HG02943 (cell line): ENCODE data around the gene STK38.
A peak's percentile ranks its signal among the peaks of the same experiment; 100 is the strongest.
"Not testable (repeated sequence)": the region's sequence is repeated elsewhere in the genome, so short reads cannot be mapped to it uniquely, and the experiment has no call there.

Experiments
- ATAC-seq: cut with Tn5 transposase; IDR thresholded peaks from one replicate; pipeline ENCODE4 v1.9.1; 2021; ENCODE audit warnings: mild to moderate bottlenecking, low read depth, moderate library complexity; ENCODE audit not compliant: unreplicated experiment

STK38 gene

GRCh38 chr6:36546920-36547645 lies at the start of gene STK38:
TSS of gene STK38 (minus strand) at chr6:36547479. CDS start at chr6:36540202, 7,277 bp downstream.
- peak; percentile 69 for ATAC-seq

GRCh38 chr6:36596356-36596755 lies 49.1 kb upstream of the STK38 start:
- ATAC-seq, result no peak

- ATAC-seq, result no peak
Measured at GRCh38 chr6:36594816-36595643, 47.8 kb upstream of the STK38 start.

- peak; percentile 84 for ATAC-seq
Measured at GRCh38 chr6:36594029-36594815, 46.9 kb upstream of the STK38 start, which contains the start of gene SRSF3. TSS of gene SRSF3 (plus strand) at chr6:36594362. CDS start at chr6:36596763, 2,401 bp downstream.

- peak; percentile 26 for ATAC-seq
Measured at GRCh38 chr6:36593569-36594028, 46.3 kb upstream of the STK38 start.

GRCh38 chr6:36592221-36592655 lies 45.0 kb upstream of the STK38 start:
- no peak for ATAC-seq

- no peak for ATAC-seq
Measured at GRCh38 chr6:36590237-36590636, 43.0 kb upstream of the STK38 start.

- not testable (repeated sequence) for ATAC-seq
Measured at GRCh38 chr6:36589025-36589400, 41.7 kb upstream of the STK38 start.

GRCh38 chr6:36586606-36587005 lies 39.3 kb upstream of the STK38 start:
- no peak for ATAC-seq

- no peak for ATAC-seq
Measured at GRCh38 chr6:36581716-36582115, 34.4 kb upstream of the STK38 start.

- no peak for ATAC-seq
Measured at GRCh38 chr6:36580184-36580526, 32.9 kb upstream of the STK38 start.

- ATAC-seq, result no peak
Measured at GRCh38 chr6:36578431-36578830, 31.2 kb upstream of the STK38 start.

- ATAC-seq, result no peak
Measured at GRCh38 chr6:36578030-36578429, 30.8 kb upstream of the STK38 start.

GRCh38 chr6:36577301-36577700 lies 30.0 kb upstream of the STK38 start:
- no peak for ATAC-seq

GRCh38 chr6:36576578-36576977 lies 29.3 kb upstream of the STK38 start:
- ATAC-seq, result no peak

- no peak for ATAC-seq
Measured at GRCh38 chr6:36574679-36575078, 27.4 kb upstream of the STK38 start.

GRCh38 chr6:36572353-36573311 lies 25.4 kb upstream of the STK38 start:
- ATAC-seq, result not testable (repeated sequence)

- ATAC-seq, result no peak
Measured at GRCh38 chr6:36571122-36572043, 24.1 kb upstream of the STK38 start.

GRCh38 chr6:36570264-36570663 lies 23.0 kb upstream of the STK38 start:
- no peak for ATAC-seq
